Measurements from ENCODE around the gene TTC16. TPM values are rescaled to one million over a fixed set of nuclear protein-coding genes. Genes with fewer than 3 reads are reported as not detected.

TTC16 gene
- total RNA-seq, 1 donor from 2014 or later = 0.41 TPM

DNA sequence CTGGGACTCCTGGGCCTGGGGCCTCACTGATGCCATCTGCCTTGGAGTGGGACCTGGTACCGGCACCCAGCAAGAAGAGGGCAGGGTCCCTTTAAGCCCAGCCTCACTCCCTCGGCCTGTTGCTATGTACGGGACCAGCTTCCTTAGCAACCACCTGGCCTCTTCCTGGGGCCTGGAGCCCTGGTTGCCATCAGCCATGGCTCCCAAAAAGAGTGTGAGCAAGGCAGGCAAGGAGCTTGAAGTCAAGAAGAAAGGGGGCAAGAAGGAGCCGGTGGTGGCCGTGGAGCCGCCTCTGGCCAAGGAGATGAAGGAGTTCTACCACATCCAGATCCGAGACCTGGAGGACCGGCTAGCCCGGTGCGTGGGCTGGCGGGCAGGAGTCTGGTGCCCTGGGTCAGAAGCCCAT lies 9.0 kb upstream of the TTC16 start, which contains the start of gene CFAP157:
Gene CFAP157 (plus strand): TSS at position 153 of the 406 bp plus-strand sequence. CDS start 44 bp downstream, at position 197.
- H3K27ac ChIP-seq = no peak within 1 kb of the TSS
- DNase-seq (no peak), ATAC-seq (peak; percentile 44)
- no peaks in the 10 kb centered on the region for H3K27me3 ChIP-seq
- no peaks in the 10 kb centered on the region for H3K9me3 ChIP-seq
- intact Hi-C loops (cut with DNase I) = no loop called here
- no peaks in the 10 kb centered on the region for H3K4me1 ChIP-seq
- TF ChIP-seq, protein P1, sequence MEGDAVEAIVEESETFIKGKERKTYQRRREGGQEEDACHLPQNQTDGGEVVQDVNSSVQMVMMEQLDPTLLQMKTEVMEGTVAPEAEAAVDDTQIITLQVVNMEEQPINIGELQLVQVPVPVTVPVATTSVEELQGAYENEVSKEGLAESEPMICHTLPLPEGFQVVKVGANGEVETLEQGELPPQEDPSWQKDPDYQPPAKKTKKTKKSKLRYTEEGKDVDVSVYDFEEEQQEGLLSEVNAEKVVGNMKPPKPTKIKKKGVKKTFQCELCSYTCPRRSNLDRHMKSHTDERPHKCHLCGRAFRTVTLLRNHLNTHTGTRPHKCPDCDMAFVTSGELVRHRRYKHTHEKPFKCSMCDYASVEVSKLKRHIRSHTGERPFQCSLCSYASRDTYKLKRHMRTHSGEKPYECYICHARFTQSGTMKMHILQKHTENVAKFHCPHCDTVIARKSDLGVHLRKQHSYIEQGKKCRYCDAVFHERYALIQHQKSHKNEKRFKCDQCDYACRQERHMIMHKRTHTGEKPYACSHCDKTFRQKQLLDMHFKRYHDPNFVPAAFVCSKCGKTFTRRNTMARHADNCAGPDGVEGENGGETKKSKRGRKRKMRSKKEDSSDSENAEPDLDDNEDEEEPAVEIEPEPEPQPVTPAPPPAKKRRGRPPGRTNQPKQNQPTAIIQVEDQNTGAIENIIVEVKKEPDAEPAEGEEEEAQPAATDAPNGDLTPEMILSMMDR (IDR thresholded peaks at IDR 0.05) = no peak
- no peak within 1 kb of the TSS for H3K4me3 ChIP-seq
- no peaks in the 10 kb centered on the region for H3K36me3 ChIP-seq

DNA sequence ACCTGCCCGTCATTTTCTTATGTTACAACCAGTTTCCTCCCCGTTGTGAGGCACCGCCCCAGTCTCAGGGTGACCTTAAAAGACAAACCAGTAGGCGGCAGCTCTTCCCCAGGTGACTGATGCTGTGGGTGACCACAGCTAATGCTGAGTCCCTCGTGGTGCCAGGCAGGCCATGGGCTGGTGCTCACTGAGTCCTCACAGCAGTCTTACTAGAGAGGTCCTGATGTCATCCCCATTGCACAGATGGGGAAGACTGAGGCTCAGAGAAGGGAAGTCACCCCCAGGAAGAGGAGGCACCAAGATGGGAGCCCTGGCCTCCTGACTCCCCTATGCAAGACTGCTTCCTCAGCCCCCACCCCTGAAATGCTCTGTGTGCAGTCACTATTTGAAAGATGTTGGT lies 8.1 kb upstream of the TTC16 start:
- TF ChIP-seq, protein P1 (IDR thresholded peaks at IDR 0.05) = no peak
- Histone ChIP-seq H3K36me3 (no peaks in the 10 kb centered on the region), H3K4me1 (no peaks in the 10 kb centered on the region), H3K27ac (no peak overlapping the region), H3K9me3 (no peaks in the 10 kb centered on the region), H3K4me3 (no peak overlapping the region), H3K27me3 (no peaks in the 10 kb centered on the region)
- intact Hi-C loops (cut with DNase I) = no loop called here
- no peak for DNase-seq
- ATAC-seq = no peak

DNA sequence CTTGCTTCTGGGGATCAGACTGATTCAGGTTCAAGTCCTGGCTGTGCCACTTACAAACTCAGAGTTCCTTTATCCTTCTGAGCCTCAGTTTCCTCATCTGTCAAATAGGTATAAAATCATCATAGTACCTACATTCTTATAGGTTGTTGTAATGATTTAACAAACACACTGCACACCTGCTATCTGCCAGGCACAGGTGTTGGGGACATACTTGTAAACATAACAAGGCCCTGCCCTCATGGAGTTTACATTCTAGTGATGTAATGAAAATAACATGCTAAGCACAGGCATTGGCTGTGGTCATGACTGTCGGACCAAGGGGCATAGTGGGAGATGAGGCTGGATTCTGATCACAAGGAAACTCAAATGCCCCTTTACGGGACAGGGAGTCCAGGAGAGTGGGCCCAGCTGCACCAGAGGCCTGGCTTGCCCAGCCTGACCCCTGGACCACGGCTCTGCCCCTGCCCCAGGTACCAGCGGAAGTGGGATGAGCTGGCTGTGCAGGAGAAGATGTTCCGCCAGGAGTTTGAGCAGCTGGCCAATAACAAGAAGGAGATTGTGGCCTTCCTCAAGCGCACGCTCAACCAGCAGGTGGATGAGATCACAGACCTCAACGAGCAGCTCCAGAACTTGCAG lies 6.8 kb upstream of the TTC16 start:
- Histone ChIP-seq H3K4me3 (no peak overlapping the region), H3K9me3 (no peaks in the 10 kb centered on the region), H3K27me3 (no peaks in the 10 kb centered on the region), H3K27ac (no peak overlapping the region), H3K36me3 (no peaks in the 10 kb centered on the region), H3K4me1 (peaks cover under 1% of the 10 kb centered on the region)
- intact Hi-C loops (cut with DNase I) = no loop called here
- ATAC-seq (no peak), DNase-seq (no peak)
- TF ChIP-seq, protein P1 (IDR thresholded peaks at IDR 0.05) = no peak

DNA sequence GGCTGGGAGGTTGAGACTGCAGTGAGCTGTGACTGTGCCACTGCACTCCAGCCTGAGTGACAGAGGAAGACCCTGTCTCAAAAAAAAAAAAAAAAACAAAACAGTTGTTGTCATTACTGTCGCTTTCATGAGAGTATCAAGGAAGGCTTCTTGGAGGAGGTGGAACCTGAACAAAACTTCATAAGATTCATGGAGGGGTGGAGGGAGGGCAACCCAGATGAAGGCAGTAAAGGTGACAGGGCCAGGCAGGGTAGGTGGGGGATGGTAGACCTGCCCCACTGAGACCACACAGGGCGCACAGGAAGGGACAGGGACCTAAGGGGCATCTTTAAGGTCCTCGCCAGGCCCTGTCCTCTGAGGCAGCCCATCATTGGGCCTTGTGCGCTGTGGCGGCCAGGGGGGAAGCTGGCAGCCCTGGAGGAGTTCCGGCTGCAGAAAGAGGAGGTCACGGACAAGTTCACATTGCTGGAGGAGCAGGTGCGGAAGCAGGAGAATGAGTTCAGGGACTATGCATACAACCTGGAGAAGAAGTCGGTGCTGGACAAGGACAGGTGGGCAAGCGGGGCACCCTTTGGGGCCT lies 5.6 kb upstream of the TTC16 start:
- Histone ChIP-seq H3K4me1 (peaks cover 8% of the 10 kb centered on the region), H3K36me3 (no peaks in the 10 kb centered on the region), H3K27ac (no peak overlapping the region), H3K4me3 (no peak overlapping the region), H3K9me3 (no peaks in the 10 kb centered on the region), H3K27me3 (no peaks in the 10 kb centered on the region)
- DNase-seq (no peak), ATAC-seq (no peak)
- TF ChIP-seq, protein P1 (IDR thresholded peaks at IDR 0.05) = no peak
- intact Hi-C loops (cut with DNase I) = no loop called here

DNA sequence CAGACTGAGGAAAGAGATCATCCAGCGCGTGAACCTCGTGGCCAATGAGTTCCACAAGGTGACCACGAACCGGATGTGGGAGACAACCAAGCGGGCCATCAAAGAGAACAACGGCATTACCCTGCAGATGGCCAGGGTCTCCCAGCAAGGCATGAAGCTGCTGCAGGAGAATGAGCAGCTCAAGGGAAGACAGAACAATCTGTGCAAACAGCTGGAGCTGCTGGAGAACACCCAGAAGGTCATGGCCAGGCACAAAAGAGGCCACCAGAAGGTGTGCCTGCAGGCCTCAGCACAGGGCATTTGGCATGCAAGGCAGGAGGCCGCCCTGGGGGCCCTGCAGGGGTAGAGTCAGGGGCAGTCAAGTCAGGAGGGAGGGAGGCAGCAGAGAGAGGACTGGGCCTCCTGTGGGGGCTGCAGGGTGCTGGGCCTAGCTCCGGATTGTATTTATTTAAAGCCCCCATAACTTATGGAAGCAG lies 4.6 kb upstream of the TTC16 start:
- DNase-seq (no peak), ATAC-seq (no peak)
- intact Hi-C loops (cut with DNase I) = no loop called here
- Histone ChIP-seq H3K4me3 (no peak overlapping the region), H3K9me3 (no peaks in the 10 kb centered on the region), H3K27ac (no peak overlapping the region), H3K27me3 (no peaks in the 10 kb centered on the region), H3K36me3 (no peaks in the 10 kb centered on the region), H3K4me1 (peaks cover 12% of the 10 kb centered on the region)
- TF ChIP-seq, protein P1 (IDR thresholded peaks at IDR 0.05) = no peak
